GM18868 (cell line): Measurements from ENCODE around the gene PALLD.
"Not testable (repeated sequence)": the region's sequence is repeated elsewhere in the genome, so short reads cannot be mapped to it uniquely, and the experiment has no call there.

Experiments
- ATAC-seq: cut with Tn5 transposase; IDR thresholded peaks from one replicate; pipeline ENCODE4 v1.9.1; 2021; ENCODE audit warnings: mild to moderate bottlenecking, moderate library complexity; ENCODE audit not compliant: unreplicated experiment

PALLD gene

GRCh38 chr4:168496834-168497233, at the start of gene PALLD:
PALLD (plus strand) TSS chr4:168497052.
- ATAC-seq: no peak

GRCh38 chr4:168449063-168449462, 47.8 kb upstream of the PALLD start:
- not testable (repeated sequence) for ATAC-seq

GRCh38 chr4:168449719-168450452, 47.0 kb upstream of the PALLD start:
- ATAC-seq: no peak

- peak; percentile 7 for ATAC-seq
Measured at GRCh38 chr4:168451331-168451730, 45.5 kb upstream of the PALLD start.

- ATAC-seq: peak; percentile 67
Measured at GRCh38 chr4:168451744-168452390, 45.0 kb upstream of the PALLD start.

- ATAC-seq: no peak
Measured at GRCh38 chr4:168453146-168453545, 43.7 kb upstream of the PALLD start.

- not testable (repeated sequence) for ATAC-seq
Measured at GRCh38 chr4:168458256-168458655, 38.6 kb upstream of the PALLD start.

- ATAC-seq: no peak
Measured at GRCh38 chr4:168461821-168462220, 35.0 kb upstream of the PALLD start.

- ATAC-seq: no peak
Measured at GRCh38 chr4:168472920-168473319, 23.9 kb upstream of the PALLD start.

- ATAC-seq: no peak
Measured at GRCh38 chr4:168474660-168475320, 22.1 kb upstream of the PALLD start.

- no peak for ATAC-seq
Measured at GRCh38 chr4:168475745-168476144, 21.1 kb upstream of the PALLD start.

- ATAC-seq: no peak
Measured at GRCh38 chr4:168478868-168479267, 18.0 kb upstream of the PALLD start.

- ATAC-seq: peak; percentile 50
Measured at GRCh38 chr4:168480931-168481611, 15.8 kb upstream of the PALLD start.

- ATAC-seq: no peak
Measured at GRCh38 chr4:168483811-168484210, 13.0 kb upstream of the PALLD start.

GRCh38 chr4:168484626-168485025, 12.2 kb upstream of the PALLD start:
- no peak for ATAC-seq

- ATAC-seq: no peak
Measured at GRCh38 chr4:168485156-168485910, 11.5 kb upstream of the PALLD start.

GRCh38 chr4:168486912-168487281, 10.0 kb upstream of the PALLD start:
- no peak for ATAC-seq

- ATAC-seq: no peak
Measured at GRCh38 chr4:168487282-168488035, 9.4 kb upstream of the PALLD start.

- ATAC-seq: no peak
Measured at GRCh38 chr4:168488869-168489274, 8.0 kb upstream of the PALLD start.

GRCh38 chr4:168489616-168490015, 7.2 kb upstream of the PALLD start:
- no peak for ATAC-seq
